ENCODE results near the gene DLX2.
A peak's percentile ranks its signal among the peaks of the same experiment; 100 is the strongest.
"Not testable (repeated sequence)": the region's sequence is repeated elsewhere in the genome, so short reads cannot be mapped to it uniquely, and the experiment has no call there.

Gene DLX2

DNA sequence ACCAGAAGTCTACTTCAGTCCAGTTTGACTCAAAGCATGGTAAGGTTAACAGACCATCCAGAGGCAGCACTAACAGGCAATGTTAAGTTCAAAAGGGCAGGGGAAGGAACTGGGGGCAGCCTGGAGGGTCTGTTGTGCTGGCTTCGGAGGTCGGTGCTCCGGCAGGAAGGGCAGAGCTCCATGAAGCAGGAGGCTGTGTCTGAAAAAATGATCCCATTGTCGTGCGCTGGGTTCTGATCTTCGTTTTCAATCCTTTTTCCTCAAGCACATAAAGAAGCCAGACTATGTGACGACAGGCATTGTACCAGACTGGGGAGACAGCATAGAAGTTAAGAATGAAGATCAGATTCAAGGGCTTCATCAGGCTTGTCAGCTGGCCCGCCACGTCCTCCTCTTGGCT lies 39.3 kb downstream of the DLX2 start:
- H3K79me2 ChIP-seq (ENCODE audit: control insufficient read depth, insufficient read depth, low read length, unreplicated experiment): no peaks in the 10 kb centered on the region
- H3K27me3 ChIP-seq (ENCODE audit: insufficient read depth, low read length): no peaks in the 10 kb centered on the region
- H3K4me3 ChIP-seq (ENCODE audit: low read depth, low read length): no peak overlapping the region
- no peak overlapping the region for H3K27ac ChIP-seq (ENCODE audit: low read depth, low read length)
- no peaks in the 10 kb centered on the region for H3K36me3 ChIP-seq (ENCODE audit: insufficient read depth, low read length)
- no peak overlapping the region for H2AFZ ChIP-seq (ENCODE audit: low read length, unreplicated experiment)
- H3K4me1 ChIP-seq (ENCODE audit: control insufficient read depth, insufficient read depth, low read length, unreplicated experiment): peaks cover 5% of the 10 kb centered on the region

DNA sequence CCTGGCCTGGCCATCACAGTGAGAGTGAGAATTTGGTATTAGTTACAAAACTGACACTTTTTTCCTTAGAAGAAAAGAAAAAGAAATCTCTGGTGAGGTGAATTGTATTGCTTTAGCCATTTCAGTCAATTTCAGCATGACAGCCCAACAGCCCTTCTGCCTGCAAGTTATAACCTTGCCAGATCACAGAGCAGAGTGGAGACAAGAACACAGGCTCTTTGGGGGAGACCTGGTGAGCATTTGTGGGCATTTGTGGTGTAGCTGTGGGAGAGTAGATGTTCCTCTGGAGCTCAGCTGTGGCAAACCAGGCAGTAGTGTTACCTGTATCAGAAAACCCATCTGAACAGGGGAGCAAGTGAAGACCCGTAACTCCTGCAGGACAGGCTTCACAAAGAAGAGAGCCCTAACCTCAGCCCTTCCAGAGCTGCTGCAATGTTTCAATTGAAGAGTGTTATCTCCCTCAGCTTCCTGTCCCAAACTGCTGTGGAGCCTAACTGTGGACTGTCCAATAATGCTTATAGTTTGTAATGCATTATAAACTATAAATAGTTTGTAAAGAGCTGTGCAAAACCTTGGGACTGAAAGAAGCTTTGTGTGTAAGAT lies 40.2 kb downstream of the DLX2 start:
- Histone ChIP-seq H2AFZ (ENCODE audit: low read length, unreplicated experiment) (no peak overlapping the region), H3K4me3 (ENCODE audit: low read depth, low read length) (no peak overlapping the region), H3K36me3 (ENCODE audit: insufficient read depth, low read length) (no peaks in the 10 kb centered on the region), H3K27me3 (ENCODE audit: insufficient read depth, low read length) (no peaks in the 10 kb centered on the region), H3K4me1 (ENCODE audit: control insufficient read depth, insufficient read depth, low read length, unreplicated experiment) (peaks cover 5% of the 10 kb centered on the region), H3K27ac (ENCODE audit: low read depth, low read length) (no peak overlapping the region), H3K79me2 (ENCODE audit: control insufficient read depth, insufficient read depth, low read length, unreplicated experiment) (no peaks in the 10 kb centered on the region)

DNA sequence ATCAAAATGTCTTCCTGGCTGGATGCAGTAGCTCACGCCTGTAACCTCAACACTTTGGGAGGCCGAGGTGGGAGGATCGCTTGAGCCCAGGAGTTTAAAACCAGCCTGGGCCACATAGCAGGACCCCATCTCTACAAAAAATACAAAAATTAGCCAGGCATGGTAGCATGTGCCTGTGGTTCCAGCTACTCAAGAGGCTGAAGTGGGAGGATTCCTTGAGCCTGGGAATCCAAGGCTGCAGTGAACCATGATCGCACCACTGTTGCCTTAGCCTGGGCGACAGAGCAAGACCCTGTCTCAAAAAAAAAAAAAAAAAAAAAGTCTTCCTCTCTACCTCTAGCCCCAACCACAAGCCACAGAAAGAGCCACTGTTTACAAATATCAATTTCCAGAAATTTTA lies 42.6 kb downstream of the DLX2 start:
- not testable (repeated sequence) for H3K36me3 ChIP-seq (ENCODE audit: insufficient read depth, low read length); H3K27ac ChIP-seq (ENCODE audit: low read depth, low read length); H3K4me1 ChIP-seq (ENCODE audit: control insufficient read depth, insufficient read depth, low read length, unreplicated experiment); H2AFZ ChIP-seq (ENCODE audit: low read length, unreplicated experiment); H3K79me2 ChIP-seq (ENCODE audit: control insufficient read depth, insufficient read depth, low read length, unreplicated experiment); H3K4me3 ChIP-seq (ENCODE audit: low read depth, low read length); H3K27me3 ChIP-seq (ENCODE audit: insufficient read depth, low read length)

DNA sequence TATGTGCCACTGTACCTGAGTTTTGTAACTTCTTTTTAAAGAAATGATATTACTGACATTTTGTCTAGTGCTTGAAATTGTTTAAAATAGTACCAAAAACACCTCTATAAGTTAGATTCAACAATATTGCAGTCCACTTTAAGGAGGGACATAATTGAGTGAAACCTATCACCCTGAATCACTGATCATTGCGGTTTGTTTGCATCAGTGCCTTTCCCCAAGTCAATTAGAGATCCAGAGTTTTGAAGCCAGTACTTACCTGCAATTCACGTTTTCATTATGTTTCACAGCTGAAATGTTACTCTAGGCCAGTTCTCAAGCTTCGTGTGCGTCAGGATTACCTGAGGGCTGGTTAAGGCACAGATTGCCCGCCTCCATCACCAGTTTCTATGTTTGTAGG lies 44.0 kb downstream of the DLX2 start:
- no peaks in the 10 kb centered on the region for H3K4me1 ChIP-seq (ENCODE audit: control insufficient read depth, insufficient read depth, low read length, unreplicated experiment)
- H3K4me3 ChIP-seq (ENCODE audit: low read depth, low read length): no peak overlapping the region
- H3K36me3 ChIP-seq (ENCODE audit: insufficient read depth, low read length): no peaks in the 10 kb centered on the region
- no peak overlapping the region for H3K27ac ChIP-seq (ENCODE audit: low read depth, low read length)
- H2AFZ ChIP-seq (ENCODE audit: low read length, unreplicated experiment): no peak overlapping the region
- H3K27me3 ChIP-seq (ENCODE audit: insufficient read depth, low read length): no peaks in the 10 kb centered on the region
- H3K79me2 ChIP-seq (ENCODE audit: control insufficient read depth, insufficient read depth, low read length, unreplicated experiment): no peaks in the 10 kb centered on the region

DNA sequence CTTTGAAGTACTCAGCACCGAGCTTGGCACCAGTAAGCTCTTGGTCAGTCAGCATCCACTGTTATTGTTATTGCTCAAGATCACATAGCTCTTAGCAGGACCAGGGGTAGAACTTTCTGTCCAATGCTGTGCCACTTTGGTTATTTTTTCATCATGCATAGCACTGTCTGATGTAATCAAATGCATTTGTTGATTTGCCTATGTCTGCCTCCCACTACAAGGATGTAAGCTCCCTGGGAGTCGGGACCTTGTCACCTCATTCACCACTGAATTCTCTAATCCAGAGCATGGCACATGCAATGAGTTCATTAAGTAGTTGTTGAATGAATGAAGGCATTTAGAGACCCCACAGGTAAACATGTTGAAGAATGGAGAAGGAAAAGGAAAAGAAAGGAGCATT lies 46.4 kb downstream of the DLX2 start:
- Histone ChIP-seq H2AFZ (ENCODE audit: low read length, unreplicated experiment) (no peak overlapping the region), H3K27me3 (ENCODE audit: insufficient read depth, low read length) (no peaks in the 10 kb centered on the region), H3K36me3 (ENCODE audit: insufficient read depth, low read length) (no peaks in the 10 kb centered on the region), H3K4me1 (ENCODE audit: control insufficient read depth, insufficient read depth, low read length, unreplicated experiment) (peaks cover 13% of the 10 kb centered on the region), H3K4me3 (ENCODE audit: low read depth, low read length) (no peak overlapping the region), H3K79me2 (ENCODE audit: control insufficient read depth, insufficient read depth, low read length, unreplicated experiment) (no peaks in the 10 kb centered on the region), H3K27ac (ENCODE audit: low read depth, low read length) (no peak overlapping the region)

DNA sequence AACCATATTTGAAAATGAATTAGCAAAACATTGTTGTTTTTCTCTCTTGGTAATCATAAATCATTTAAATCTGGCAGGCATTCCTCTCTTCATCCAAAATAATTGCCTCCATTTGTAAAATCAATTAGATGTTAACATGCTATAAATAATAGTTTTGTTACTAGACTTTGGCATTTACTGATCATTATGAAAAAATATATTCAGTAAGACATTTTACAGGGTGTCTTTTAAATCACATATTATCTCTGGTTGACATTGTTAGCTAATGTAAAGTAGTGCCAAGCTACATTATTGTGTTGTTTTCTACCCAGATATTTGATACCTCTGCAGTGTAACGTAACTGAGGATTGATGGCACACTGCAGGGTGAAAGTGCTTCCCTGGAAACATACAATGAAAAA lies 49.2 kb downstream of the DLX2 start:
- Histone ChIP-seq H3K36me3 (ENCODE audit: insufficient read depth, low read length) (no peaks in the 10 kb centered on the region), H2AFZ (ENCODE audit: low read length, unreplicated experiment) (no peak overlapping the region), H3K4me3 (ENCODE audit: low read depth, low read length) (no peak overlapping the region)

DNA sequence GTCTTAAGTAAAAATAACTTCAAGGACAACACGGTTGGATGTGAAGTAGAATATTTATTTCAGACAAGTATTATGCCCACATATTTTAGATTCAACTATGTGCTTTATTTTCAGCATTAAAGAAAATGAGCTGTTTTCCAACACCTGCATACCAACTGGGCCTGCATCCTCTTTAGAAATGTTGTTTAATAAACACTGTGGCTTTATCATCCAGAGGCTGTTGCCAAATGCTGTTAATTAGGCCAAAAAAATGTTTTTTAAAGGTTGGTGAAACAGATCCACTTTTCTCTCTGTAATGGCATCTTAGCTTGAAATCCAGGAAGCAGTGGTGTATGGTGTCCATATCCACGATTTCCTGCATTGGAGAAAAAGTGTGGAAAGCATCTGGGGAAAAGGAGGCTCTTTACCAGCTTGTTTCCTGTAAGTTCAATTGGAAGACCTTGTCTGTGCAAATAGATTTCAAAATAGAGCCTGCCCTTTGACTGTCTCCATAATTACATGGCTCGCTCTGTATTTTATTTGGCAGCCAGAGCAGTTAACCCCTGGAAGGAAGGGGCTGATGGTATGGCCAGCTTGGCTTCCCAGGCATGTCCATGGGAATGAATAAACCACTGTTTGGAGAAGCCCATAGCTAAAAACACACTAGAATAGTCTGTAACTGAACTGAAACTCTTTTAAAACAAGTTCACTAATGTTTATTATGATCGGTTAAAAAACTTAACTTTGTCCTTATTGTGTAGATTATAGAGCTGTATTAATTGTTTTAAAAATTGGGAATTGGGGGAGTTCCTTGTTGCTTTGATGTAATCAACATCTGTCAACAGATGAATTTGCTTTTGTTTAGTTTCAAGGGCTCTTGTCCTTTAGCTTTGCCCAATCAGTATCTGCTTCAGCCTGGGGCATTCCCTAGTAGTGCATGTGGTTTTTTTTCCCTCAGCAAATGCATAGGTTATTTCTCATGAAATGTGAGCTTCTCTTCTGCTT lies 50.4 kb downstream of the DLX2 start:
- Histone ChIP-seq H3K36me3 (ENCODE audit: insufficient read depth, low read length) (no peaks in the 10 kb centered on the region), H3K4me3 (ENCODE audit: low read depth, low read length) (peak overlapping the region; percentile 37; the same call in 1 of the 2 replicates), H3K79me2 (ENCODE audit: control insufficient read depth, insufficient read depth, low read length, unreplicated experiment) (no peaks in the 10 kb centered on the region), H3K27me3 (ENCODE audit: insufficient read depth, low read length) (no peaks in the 10 kb centered on the region), H3K4me1 (ENCODE audit: control insufficient read depth, insufficient read depth, low read length, unreplicated experiment) (peaks cover 13% of the 10 kb centered on the region), H3K27ac (ENCODE audit: low read depth, low read length) (no peak overlapping the region), H2AFZ (ENCODE audit: low read length, unreplicated experiment) (peak overlapping the region; percentile 29)

More for the DNA sequence above, 49.2 kb downstream of the DLX2 start:
- H3K27me3 ChIP-seq (ENCODE audit: insufficient read depth, low read length): no peaks in the 10 kb centered on the region
- no peaks in the 10 kb centered on the region for H3K79me2 ChIP-seq (ENCODE audit: control insufficient read depth, insufficient read depth, low read length, unreplicated experiment)
- H3K27ac ChIP-seq (ENCODE audit: low read depth, low read length): no peak overlapping the region
- H3K4me1 ChIP-seq (ENCODE audit: control insufficient read depth, insufficient read depth, low read length, unreplicated experiment): peaks cover 13% of the 10 kb centered on the region

DNA sequence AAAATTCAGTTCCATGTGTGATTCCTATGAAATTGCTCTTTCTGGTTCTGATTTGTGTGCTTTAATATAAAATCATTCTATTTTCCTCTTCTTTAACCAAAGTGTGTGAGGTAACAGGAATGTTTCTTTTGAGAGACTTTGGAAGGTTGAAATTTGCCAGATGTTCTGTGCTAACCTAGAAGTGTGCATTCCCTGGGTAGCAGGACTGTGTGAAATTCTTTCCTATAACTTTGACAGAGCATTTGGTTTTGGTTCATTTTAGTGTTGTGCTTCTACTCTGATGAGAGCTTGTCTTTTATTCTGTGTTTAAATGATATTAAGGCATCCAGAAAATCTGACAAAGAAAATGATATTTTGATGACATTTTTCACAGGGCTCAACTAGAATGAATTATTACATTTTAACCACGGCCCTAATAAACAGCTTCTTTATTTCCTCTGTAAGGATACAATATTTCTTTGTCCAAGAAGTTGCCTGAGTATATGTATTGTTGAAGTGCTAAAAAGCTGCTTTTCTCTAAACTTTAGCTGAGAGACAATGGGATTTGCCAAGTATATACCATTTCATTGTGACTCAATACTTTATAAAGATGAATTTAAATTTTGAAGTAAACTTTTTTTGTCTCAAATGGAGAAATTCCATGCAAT lies 52.1 kb downstream of the DLX2 start:
- Histone ChIP-seq H3K27me3 (ENCODE audit: insufficient read depth, low read length) (no peaks in the 10 kb centered on the region), H3K36me3 (ENCODE audit: insufficient read depth, low read length) (no peaks in the 10 kb centered on the region), H3K79me2 (ENCODE audit: control insufficient read depth, insufficient read depth, low read length, unreplicated experiment) (no peaks in the 10 kb centered on the region), H3K27ac (ENCODE audit: low read depth, low read length) (no peak overlapping the region), H3K4me1 (ENCODE audit: control insufficient read depth, insufficient read depth, low read length, unreplicated experiment) (peaks cover 13% of the 10 kb centered on the region), H3K4me3 (ENCODE audit: low read depth, low read length) (no peak overlapping the region), H2AFZ (ENCODE audit: low read length, unreplicated experiment) (no peak overlapping the region)

DNA sequence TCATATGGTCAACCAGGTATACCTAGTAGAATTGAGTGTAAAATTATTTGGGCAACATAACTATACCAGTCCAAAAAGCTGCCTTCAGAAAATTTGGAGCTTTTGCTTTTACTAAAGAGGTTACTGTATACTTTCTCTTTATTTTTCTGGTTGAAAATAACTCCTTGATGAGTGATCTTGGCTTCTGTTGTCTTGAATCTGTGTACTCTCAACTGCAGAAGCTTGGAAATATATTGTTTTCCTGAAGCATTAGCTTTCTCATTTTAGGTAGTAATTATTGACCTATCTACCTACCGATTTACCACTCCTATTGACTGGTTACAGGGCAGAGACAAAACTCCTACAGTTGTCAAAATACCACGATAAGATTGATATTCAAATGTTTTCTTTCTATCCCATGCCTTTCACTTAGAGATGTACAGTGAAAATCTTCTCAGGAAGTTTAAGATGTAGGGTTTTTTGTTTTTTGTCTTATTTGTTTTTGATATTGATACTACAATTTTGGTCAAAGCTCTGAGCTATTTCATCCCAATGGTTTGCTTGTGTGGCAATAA lies 53.1 kb downstream of the DLX2 start:
- peaks cover 13% of the 10 kb centered on the region for H3K4me1 ChIP-seq (ENCODE audit: control insufficient read depth, insufficient read depth, low read length, unreplicated experiment)
- H3K79me2 ChIP-seq (ENCODE audit: control insufficient read depth, insufficient read depth, low read length, unreplicated experiment): no peaks in the 10 kb centered on the region
- no peak overlapping the region for H2AFZ ChIP-seq (ENCODE audit: low read length, unreplicated experiment)
- no peak overlapping the region for H3K27ac ChIP-seq (ENCODE audit: low read depth, low read length)
- H3K36me3 ChIP-seq (ENCODE audit: insufficient read depth, low read length): no peaks in the 10 kb centered on the region
- H3K27me3 ChIP-seq (ENCODE audit: insufficient read depth, low read length): no peaks in the 10 kb centered on the region
- H3K4me3 ChIP-seq (ENCODE audit: low read depth, low read length): no peak overlapping the region

Measured in ACC112 (cell line).